C1 segment of cervical spinal cord (tissue), 14 donors: ENCODE measurements around the gene HOXD10.

ENCODE experiments used
- DNase-seq, 14 donors: peaks; one replicate each; lab custom pipeline; 2025; lab: John Stamatoyannopoulos, UW

The HOXD10 gene

DNA sequence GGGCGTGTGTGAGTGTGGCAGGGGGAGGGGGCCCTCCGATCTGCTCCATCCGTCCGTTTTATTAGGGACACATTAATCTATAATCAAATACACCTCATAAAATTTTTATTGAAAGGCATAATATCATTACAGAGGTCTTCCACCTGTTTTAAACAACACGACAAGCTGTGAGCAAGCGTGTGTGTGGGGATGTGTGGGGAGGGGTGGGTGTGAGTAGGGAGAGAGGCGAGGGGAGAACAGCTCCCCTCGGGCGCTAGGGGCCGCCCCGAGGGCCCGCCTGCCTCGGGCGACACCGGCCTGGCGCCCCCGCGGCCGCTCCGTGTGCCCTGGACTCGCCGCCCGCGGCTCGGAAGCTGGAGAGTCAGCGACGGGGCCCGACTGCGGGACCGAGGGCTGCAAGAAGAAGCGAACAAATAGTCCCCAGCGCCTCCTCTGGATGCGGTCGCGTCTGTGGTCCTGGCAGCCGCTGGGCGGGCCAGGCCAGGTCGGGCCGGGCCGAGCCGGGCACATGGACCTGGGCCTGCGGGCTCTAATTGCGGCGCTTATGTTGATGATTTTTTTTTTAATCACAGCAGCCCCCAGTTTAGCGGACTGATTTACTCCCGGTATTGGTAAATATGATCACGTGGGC is 5.6 kb downstream of the HOXD10 start:
- no peak for DNase-seq

- no peak for DNase-seq
Measured at GRCh38 chr2:176122683-176123410, 6.3 kb downstream of the HOXD10 start, which contains the start of gene HOXD9. Gene HOXD9 (plus strand): TSS chr2:176122719. CDS start chr2:176122769, 50 bp downstream.

GRCh38 chr2:176123411-176124109 is 7.0 kb downstream of the HOXD10 start:
- DNase-seq, result no peak

DNA sequence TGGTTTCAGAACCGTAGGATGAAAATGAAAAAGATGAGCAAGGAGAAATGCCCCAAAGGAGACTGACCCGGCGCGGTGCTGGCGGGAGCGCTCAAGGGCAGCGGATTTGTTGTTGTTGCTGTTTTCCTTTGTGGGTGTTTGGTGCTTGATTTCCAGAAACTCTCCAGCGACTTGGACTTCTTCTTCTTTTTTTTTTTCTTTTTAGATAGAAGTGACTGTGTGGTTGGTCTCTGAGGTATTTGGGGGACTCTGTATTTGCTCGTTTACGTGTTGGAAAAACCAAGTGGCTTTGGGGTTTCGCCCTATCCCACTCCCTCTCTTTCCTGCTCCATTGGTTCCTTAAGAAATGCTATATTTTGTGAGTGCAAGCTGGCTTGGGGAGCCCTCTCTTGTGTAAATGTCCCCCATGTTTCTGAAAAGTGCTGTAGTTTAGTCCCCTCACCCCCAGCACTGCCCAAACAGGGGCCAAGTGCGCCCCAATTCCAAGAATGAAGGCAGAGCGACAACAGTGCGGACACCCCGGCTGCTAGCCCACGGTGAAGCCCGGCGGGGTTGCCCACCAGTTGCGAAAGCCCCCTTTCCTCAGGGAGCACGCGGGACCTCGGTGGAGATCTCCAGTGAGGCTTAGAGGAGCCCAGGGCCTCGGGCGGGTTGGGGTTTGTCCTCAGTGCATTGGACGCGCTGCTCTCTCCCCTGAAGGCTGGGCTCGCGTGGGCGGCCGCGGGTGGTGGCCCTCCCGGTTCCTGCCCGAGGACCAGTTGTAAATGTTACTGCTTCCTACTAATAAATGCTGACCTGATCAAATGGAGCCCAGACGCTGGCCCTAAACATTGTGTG is 7.8 kb downstream of the HOXD10 start:
- no peak for DNase-seq

DNA sequence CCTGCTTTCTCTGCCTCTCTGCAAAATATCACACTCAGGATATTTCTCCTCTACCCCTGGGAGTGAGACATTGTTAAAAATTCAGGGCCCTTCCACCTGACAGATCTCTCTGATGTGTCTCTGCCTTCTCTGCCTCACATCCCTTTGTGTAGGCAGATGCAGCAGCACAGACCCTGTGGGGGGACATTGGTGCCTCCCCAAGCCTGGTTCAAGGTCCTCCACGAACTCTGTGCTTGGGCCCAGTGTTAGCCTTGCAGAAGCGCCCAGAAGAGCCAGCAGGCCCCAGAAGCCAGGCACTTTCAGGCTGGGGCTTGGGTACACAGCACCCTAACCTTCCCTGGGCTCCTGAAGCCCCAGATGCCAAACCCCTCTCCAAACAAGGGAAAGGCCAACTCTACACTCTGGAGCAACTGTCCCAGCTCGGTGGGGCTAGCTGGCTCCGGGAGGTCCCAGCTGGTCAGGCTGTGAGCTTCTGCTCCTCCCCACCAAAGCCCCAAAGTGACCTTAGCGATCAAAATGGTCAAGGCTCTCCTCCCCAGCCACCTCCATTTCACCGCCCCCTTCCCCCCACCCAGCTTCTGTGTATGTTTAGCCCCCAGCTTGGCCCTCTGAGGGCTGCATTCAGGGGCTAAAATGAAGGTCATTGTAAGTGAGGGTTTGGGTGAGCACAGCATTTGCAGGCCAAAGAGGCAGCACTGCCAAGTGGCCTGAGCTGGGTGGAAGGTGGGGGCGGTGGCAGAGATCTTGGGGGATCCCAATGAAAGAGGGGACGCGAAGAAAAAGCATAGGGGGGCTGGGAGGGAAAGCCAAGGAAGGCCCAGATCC is 8.6 kb downstream of the HOXD10 start:
- no peak for DNase-seq

DNA sequence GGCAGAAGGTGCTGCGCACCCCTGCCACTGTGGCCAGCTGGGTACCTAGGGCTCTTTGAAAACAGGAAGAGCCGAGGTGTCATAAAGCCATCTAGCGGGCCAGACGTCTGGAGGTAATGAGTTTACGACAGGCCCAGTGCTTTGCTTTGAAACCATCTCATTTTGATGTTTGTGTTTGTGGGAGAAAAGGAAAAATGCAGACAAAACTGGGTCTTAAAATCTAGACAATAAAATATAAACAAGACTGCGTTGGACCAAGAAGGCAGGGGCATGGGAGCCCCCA is 9.1 kb downstream of the HOXD10 start:
- DNase-seq, result no peak

DNA sequence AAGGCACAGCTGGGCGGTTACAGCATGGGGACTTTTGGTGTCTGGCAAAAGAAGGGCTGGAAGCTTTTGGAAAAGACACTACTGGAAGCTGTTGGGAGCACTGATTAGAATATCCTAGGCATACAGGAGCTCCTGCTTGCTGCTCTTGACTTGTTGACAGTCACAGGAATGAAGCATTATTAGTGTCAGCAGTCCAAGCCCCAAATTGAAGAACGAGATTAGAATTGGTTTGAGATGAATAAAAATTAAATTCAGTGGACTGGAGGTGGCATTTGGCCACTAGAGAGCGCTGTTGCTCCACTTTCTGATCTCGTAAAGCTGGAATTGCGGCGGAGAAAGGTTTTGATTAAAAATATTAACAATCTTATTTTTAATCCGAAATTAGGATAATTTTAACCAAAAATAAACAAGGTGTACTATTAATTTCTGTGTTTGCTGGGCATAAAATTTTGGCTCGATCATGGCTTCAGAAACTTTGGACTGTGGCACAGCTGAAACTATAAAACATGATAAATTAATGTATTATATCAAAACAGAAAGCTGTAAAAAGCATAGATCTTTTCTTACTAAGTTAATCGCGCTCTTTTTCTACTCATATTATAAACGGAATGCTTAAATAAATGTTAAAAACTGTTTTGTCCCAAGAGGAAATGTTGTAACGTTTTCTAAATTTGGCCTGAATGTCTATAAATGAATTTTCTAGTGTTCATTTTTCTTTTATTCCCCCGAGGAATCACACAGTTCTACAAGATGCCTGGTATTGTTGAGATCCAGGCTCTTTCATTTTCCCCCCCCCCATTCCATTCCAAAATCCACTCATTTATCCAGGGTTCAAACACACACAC is 10.6 kb downstream of the HOXD10 start:
- DNase-seq, result peak in 5 of 14 donors; percentile 24 to 55 (median 40)

GRCh38 chr2:176127774-176128072 is 11.1 kb downstream of the HOXD10 start:
- no peak for DNase-seq

DNA sequence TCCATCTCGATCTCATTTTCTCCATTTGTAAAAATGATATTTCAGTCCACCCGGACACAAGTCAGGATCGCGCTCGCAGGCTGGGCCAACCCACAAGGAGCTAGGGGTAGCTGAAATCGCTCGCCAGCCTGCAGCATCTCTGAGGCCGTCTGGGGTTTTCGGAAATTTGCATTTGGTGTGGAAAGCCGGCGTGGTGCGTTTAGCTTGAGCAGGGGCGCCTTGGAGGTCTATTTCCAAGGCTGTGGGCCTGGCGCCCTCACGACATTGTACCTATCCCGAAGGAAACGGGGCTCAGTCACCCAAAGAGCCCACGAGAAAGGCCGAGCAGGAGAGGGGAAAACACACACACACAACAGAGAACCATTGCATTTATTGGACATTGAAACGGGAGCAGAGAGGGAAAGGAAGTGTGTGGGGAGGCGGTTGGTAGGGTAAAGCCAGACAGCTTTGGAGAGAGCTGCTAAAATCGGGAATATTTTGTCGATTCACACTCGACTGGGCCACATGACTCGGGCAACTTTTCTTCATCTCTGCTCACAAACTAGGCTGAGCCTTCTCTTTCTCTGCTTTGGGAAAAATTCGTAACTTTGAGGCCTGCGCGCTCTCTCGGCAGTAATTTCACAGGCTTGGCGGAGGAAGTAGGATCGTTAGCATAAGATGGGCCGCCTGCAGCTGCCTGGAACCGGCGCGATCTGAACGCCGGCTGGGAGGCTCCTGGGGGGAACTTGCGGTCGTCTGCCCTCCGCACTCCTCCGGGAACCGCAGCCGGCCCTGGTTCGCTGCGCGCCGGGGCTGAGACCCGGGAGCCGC is 11.8 kb downstream of the HOXD10 start:
- DNase-seq, result no peak

DNA sequence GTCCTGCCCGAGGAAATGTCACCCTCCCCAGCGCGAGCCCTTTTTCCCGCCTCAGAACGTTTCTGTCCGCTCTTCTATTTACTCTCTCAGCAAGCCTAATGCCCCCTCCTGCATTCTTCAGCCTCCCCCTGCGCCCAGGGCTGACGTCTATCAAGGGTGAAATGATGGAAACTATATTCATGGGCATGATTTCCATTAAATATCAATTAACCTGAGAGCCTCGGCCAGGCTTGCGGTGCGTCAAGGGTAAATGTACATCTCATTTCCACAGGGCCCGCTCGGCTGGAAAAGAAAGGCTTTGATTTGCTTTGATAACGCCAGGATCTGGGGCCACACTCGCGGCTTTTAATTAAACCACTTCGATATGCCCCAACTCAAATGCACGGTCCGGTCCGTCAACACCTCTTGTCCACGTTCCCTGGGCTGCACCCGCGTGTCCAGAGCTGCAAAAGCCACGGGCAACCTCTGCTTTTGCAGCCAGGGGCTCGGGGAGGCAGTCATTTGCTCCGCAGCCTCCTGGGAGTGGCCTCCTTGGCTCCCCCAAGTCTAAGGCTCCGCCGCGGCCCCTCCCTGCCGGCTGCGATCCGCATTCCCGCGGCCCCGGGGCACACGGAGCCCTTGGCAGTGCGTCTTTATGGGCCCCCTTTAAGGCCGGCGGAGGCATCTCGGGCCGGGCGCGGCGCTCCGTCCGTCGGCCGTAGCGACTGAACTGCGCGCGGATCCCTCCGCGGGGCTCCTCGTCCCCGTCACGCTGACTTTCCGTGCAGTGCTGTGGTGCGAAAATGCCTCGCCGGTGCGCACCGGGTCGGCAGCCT is 12.6 kb downstream of the HOXD10 start, which contains the start of gene HOXD8:
TSS of gene HOXD8 (plus strand) at position 724 of the 815 bp plus-strand sequence. CDS start 662 bp downstream, outside the sequence.
- DNase-seq, result peak in 4 of 14 donors; percentile 30 to 50 (median 44)

GRCh38 chr2:176129813-176130146 is 13.2 kb downstream of the HOXD10 start:
- peak in 2 of 14 donors; percentile 42 to 57 for DNase-seq

DNA sequence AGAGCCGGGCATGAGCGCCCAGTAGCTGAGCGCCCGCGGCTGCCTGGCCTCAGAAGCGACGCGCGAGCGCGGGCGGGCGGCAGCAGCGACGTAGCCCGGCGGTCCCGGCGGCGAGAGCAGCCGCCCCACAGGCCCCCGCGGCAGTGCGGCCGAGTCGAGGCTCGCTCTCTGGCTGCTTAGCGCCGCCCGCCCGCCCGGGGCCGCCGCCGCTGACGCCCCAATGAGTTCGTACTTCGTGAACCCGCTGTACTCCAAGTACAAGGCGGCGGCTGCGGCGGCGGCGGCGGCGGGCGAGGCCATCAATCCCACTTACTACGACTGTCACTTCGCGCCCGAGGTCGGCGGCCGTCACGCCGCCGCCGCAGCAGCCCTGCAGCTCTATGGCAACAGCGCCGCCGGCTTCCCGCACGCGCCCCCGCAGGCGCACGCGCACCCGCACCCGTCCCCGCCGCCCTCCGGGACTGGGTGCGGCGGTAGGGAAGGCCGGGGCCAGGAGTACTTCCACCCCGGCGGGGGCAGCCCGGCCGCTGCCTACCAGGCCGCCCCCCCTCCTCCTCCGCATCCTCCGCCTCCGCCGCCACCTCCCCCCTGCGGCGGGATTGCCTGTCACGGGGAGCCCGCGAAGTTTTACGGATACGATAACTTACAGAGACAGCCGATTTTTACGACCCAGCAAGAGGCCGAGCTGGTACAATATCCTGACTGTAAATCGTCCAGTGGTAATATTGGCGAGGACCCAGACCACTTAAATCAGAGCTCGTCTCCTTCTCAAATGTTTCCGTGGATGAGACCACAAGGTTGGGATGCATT is 13.8 kb downstream of the HOXD10 start:
- peak in 2 of 14 donors; percentile 8 to 57 for DNase-seq

GRCh38 chr2:176130957-176131847 is 14.6 kb downstream of the HOXD10 start:
- no peak for DNase-seq

DNA sequence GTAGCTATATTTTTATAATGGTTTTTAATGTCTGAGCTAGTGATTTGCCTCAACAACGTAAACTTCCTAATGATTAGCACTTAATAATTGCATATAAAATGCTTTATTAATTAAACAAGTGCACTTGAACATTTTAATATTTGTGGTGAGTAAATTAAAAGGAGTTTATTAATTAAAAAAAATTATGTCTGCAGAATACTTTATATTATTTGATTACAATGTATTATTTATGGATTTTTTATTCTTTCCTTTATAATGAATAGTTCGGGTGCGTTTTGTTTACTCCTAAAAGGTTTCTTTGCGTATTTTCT is 15.2 kb downstream of the HOXD10 start:
- no peak for DNase-seq

DNA sequence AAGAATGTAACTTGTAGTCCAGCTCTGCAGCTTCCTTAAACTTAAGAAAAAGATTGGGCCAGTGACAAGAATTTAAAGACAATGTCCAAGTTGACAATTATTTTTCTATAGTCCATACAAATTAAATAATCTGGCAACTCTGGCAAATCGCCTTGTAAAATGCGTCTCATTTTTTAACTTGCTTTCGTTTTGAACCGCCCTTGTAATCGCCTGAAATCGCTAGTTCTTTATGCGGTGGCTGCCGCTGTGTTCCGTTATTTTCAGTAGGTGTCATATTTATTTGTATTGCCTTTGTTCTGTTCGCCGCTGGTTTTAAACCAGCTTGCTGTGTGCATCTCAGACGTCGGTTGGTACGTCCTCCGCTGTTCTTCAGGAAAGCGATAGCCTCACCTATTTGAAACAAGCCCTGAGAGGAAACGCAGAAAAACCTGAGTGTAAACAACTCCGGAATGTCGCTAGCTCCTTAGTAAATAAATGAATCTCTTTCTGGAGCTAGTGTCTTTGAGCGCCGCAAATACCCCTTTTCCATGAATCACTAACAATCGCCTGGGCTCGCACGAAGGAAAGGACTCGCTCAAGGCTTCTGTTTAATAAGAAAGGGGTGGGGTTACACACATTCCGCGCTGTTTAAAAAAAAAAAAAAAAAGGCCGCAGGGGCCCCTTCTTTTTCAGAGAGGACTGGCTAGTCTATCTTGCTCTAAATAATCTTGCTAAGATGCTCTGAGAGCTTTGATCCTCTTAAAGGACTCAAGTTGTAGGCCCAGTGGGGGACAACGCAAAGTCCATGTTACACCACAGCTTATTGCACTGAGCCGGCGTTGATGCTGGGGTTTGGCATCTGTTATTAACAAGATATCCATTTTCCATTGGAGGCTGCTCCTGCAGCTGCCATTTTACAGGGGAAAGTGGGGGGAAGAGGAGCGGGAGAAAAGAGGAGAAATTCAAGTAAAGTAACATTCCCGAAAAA is 15.9 kb downstream of the HOXD10 start:
- no peak for DNase-seq

GRCh38 chr2:176133389-176133788 is 16.8 kb downstream of the HOXD10 start:
- DNase-seq, result peak in 1 of 14 donors; percentile 13
